ENCODE data around the gene NCR3LG1.

The NCR3LG1 gene, protein sequence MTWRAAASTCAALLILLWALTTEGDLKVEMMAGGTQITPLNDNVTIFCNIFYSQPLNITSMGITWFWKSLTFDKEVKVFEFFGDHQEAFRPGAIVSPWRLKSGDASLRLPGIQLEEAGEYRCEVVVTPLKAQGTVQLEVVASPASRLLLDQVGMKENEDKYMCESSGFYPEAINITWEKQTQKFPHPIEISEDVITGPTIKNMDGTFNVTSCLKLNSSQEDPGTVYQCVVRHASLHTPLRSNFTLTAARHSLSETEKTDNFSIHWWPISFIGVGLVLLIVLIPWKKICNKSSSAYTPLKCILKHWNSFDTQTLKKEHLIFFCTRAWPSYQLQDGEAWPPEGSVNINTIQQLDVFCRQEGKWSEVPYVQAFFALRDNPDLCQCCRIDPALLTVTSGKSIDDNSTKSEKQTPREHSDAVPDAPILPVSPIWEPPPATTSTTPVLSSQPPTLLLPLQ

DNA sequence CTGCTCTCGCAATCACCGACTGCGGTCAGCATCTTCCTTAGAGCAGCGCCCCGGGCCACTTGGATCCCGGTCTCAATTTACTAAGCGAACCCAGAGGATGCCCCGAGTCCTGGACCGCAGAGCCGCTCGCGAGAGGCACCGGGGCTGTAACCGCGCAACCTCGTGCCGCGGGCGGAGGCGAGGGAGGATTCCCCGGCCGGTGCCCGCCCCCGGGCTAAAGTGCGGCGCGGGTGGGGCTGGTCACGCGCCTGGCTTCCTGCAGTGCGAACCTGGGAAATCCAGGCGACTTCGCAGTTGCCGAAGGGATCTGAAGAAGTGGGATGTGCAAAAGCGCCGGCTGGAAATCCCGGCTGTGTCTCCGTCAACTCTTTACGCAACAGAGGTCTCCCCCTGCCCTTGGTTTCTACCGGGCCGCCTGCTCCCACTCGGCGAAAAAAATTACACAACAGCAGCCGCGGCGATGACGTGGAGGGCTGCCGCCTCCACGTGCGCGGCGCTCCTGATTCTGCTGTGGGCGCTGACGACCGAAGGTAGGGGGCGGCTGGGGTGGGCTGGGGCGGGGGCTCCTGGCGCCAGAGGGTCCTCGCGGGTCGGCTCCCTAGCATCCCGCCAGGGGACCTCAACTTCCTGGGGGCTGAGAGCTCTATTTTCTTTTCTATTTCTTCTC lies at the start of gene NCR3LG1:
TSS of gene NCR3LG1 (plus strand) at position 291 of the 667 bp plus-strand sequence. CDS start at position 461, 170 bp downstream.
- peak; percentile 73 for DNase-seq

DNA sequence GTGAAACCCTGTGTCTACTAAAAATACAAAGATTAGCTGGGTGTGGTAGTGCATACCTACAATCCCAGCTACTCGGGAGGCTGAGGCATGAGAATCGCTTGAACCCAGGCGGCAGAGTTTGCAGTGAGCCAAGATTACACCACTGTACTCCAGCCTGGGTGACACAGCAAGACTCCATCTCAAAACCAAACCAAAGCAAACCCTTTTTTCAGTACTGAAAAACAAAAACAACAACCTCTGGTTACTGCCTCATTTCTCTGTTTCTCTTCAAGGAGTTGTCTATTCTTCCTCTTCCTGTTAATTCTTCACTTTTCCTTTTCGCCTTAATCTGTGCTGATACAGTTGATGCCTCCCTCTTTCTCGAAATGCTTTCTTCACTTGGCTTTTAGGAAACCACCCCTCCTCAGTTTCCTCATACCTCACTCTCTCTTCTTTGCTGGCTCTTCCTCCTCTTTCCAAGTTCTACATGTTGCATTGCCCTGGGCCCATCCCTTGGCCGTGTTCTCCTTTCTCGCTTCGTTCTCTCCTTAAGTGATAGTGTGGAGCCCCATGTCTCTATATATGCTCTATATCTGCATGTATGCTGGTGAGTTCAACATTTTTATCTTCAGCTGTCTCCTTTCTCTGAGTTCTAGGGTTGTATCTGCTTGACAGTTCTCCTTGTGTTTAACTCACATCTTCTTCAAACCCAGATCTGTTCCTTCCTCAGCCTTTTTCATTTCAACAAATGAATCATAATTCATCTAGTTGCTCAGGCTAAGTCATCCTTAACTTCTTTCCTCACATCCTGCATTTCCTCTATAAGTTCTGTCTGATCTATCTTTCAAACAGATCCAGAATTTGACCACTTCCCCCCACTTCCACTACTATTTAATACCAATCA lies 38.0 kb upstream of the NCR3LG1 start:
- DNase-seq: no peak

DNA sequence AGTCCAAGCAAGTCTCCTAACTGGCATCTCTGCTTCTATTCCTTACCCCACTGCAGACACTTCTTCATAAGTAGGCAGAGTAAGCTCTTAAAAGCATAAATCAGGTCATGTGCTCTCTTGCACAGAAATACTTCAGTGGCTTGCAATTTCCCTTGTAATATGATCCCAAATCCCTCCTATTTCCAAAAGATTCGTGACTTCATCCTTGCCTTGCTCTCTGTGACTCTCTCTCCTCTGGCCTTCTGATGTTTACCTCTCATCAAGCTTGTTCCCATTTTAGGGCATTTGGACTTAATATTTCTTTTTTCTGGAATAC lies 37.4 kb upstream of the NCR3LG1 start:
- no peak for DNase-seq

DNA sequence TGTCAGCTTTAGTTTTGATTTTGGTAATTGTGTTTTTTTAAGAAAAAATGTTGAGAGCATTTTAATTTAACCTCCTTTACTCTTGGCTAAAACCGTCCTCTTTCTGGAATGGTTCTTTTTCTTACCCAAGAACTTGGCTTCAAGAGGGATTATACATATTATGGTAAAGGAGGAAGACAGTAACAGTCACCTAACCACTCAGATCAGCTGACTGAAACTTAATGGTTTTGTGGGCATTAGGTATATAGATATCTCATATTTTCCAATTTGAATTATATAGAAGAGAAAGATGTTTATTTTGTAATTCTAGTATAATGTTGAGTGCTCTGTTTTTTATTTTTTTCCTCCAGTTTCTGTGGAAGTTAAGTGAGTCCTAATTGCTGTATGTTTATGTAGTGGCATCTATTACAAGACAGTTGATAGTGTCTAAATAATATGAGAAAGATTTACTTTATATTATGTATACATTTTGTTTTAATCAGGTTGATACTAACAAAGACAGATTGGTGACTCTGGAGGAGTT lies 36.6 kb upstream of the NCR3LG1 start:
- DNase-seq: no peak

DNA sequence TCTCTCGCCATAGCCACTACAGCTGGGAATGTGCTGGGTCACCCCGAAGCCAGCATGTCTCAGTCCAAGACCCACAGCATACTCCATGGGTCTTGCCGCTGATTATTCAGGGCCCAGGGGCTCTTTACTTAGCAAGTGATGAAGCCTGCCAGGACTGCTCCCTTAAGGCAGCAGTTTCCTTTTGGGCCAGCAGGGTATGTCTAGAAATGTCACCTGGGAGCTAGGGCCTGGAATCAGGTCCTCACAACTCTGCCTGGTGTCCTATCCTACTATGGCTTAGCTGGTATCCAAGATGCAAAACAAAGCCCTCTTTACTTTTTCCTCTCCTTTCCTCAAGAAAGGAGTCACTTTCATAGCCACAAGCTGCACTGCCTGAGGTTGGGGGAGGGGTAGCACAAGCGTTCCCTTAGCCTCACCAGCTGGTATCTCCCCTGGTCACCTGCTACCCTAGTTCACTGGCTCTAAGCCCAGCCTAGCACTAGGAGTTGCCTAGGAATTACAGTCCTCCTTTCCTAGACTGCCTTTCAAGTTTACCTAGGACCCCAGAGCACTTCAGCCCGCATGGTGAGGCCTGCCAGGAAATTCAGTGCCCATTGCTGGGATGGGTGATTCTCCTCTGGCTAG lies 22.6 kb upstream of the NCR3LG1 start:
- DNase-seq: no peak

DNA sequence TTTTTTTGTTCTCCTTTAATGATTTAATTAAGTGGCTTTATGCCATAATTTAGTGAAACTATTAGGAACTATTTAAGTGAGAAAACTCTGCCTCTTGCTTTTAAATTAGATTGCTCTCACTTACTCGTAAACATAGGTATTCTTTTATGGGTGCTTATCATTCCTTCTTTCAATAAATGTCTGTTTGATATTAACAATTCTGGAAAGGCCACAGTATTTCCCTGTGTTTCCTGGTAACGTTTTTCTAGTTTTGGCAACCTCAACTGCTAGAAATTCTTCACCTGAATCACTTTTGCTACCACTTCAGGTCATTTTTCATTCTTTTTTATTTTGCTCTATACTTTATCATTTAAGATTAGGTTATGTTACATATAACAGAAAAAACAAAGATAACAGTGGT lies 19.9 kb upstream of the NCR3LG1 start:
- DNase-seq: no peak

DNA sequence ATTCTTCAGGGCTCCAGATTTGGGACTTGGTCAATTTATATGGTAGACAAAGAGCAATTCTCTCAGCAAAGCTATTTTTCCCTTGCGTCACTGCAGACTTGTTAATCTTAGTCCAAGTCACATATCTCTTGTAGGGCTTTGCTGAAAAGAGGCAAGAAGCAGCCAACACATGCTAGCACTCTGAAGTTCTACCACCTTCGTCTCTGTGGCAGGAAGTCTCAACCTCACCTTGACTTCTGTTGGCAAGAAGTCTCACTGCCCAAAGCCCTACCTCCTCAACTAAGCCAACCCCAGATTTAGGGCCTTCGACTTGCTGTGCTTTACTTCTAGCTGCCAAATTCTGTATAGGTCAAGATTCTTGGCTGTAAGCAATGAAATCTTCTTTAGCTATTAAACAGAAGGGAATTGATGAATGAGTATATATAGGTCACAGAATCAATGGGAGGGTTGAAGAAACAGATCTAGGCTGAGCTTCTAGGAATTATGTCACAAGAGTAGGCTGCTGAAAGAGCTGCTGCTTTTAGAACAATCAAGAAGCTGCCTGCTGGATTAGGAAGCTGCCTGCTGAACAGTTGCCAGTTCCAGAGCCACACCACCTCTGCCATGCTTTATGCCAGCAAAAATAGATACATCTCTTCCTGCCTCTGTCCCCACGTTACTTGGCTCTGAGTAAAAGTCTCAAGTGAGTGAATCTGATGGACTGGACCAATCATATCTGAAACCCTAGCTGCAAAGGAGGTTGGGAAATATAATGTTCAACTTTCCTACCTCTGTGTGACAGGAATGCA lies 17.6 kb upstream of the NCR3LG1 start:
- DNase-seq: no peak

DNA sequence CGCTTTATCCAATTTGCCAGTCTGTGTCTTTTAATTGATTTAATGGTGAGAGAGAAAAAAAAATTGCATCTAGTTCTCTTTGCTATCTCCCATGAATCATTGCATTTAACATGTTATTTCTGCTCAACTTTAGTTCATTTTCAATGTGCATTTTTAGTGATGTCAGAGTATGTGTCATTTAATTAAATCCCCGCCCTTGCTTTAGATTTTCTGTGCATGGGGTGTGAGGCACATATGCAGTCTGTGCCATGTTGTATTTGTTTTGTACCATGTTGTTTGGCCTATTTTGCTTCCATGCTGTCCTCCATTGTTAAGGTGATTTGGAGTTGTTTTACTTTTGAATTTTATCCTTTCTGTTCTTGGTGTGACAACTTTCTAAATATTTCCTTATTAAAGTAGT lies 8.3 kb upstream of the NCR3LG1 start:
- DNase-seq: no peak

DNA sequence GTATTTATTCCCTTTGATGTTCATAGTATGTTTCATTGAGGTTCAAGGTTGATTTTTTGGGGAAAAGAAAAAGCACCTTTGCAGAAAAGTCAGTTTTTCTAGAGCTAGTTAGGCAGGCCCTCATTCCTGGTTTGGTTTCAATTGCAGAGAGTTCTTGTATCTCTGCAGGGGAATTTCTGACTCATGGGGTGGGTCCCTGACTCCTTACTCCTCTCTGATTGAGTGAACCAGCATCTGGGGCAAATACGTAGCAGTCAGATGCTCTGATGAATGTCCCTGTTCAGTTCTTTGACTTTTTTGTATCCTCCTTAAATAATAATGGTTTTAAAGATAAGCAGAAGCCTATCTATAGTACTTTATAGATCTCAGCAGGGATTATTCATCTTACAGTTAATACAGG lies 7.7 kb upstream of the NCR3LG1 start:
- no peak for DNase-seq

DNA sequence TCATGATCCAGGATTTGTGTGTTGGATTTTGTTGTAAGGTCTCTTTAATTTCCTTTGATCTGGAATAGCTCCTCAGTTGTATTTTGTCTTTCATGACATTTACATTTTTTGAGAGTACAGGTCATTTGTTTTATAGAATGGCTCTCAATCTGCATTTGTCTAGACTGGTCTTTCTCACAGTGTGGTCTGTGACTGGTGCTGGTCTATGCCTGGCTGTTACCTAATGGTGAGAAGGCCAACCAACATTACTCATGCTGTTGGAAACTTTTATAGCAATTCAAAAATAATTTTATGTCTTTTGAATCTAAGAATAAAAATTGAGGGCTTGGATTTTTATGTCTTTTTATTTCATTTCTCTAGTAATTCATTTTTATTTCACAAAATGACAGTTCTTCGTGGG lies 3.9 kb upstream of the NCR3LG1 start:
- no peak for DNase-seq

DNA sequence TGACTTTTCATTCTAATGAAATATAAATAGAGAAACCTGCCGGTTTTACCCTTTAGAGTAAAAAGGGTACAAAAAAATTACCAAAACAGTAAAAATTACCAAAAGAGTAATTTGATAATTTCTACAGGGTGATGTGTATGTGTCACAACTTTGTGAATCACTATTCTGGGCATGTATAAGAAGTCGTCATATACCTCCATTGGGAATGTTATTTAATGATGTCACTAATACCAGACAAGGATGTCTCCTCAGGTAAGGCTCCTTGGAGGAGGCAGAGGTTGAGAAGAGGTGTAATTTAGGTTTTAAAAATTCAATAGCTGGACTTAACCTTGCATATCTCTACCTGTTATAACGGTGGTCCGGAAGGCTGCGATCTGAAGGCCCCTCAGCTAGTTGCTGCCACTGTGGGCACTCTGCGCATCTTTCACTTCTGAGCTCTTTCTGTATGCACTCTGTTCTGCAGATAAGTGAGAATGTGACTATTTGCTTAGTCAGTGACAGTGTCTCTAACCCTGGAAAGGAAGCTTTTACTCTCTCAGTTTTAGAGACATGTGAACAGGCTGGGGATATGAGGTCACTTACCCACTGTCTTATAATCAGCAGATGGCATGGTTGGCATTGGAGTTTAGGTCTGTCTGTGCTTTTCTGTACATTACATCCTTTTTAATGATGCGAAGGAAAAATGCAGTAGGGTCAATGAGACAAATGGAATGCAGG lies 987 bp upstream of the NCR3LG1 start:
- DNase-seq: no peak

DNA sequence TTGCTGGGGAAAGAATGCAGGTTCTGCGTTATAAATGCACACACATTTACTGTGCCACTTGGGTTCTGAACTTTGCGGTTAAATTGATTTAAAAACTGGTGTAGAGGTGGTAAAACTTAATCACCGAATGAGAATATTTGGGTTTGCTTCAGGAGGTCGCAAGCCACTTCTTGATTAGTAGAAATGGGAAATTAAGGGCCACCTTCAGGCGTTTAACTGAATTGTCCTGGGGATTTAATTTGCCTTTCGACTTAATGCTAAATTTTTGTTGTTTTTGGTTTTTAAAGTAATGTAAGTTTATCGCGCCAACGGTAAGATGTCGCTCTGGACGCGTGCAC lies 459 bp upstream of the NCR3LG1 start:
- no peak for DNase-seq

DNA sequence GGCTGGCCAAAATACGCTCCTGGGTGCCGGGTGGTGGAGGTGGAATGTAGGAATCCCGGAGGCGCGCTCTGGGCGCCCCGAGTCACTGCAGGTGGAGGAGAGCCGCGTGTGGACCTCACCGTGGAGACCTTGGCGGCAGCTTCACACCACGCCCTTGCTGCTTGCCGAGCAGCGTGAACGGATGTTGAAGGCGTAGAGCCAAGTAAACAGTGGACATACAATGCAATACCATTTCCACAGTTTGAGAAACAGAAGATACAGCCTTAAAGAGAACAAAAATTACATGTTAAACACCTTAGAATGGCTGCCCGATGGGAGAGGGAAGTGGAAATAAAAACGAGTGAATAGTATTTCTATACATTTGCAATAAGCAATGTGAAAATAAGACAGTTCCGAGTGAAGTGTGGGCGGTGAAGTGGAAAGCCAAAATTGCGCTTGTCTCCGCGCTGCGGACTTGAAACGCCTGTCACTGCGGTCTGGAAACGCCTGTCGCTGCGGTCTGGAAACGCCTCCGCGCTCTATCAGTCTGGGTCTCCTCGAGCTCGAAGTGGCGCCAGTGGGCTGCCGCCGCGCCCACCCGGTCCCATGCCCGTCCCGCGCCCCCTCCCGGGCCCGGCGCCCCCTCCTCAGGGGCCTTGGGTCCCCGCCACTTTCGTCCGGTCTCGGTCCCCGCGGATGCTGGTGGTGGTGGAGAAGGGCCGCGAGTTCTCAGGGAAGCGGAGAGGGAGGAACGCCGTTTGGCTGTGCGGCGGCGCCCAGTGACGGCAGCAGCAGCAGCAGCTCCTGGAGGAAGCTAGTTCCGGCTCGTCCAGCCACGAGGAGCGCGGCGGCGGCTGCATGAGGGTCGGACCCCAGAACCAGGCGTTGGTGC lies 1.6 kb downstream of the NCR3LG1 start:
- peak; percentile 66 for DNase-seq

DNA sequence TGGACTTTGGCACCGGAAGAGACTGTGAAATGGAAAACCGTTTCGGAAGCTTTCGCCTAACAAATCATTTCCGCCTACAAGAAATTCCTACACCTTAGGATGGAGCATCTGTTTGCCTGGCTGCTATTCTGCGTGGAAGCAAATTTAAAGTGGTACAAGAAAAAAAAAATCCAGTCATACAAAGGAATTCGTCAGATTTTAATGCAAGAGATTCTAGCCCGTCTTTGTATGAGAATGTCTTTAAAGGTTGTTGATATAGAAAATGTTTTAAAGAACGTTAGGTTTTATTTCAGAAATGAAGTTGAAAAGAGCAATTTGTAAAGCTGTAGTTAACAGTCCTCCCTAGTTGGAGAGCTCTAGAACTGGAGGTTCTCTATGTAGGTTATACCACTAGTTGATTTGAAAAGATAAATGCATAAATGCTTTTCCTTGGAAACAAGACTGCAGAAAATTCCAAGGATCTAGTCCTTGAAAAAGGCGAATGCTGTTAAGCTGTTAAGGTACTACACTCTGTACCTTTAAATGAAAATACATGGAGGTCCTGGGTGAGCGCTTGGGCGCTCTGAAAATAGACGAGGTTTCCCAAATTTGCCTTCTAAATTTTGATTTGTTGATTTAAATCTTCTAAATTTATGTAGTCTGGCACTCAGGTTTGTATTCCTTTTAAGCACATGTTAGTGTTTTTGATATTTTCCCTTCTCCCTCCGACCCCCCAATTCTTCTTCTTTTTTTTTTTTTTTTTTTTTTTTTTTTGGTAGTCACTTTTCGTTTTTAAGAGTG lies 2.4 kb downstream of the NCR3LG1 start:
- DNase-seq: no peak

DNA sequence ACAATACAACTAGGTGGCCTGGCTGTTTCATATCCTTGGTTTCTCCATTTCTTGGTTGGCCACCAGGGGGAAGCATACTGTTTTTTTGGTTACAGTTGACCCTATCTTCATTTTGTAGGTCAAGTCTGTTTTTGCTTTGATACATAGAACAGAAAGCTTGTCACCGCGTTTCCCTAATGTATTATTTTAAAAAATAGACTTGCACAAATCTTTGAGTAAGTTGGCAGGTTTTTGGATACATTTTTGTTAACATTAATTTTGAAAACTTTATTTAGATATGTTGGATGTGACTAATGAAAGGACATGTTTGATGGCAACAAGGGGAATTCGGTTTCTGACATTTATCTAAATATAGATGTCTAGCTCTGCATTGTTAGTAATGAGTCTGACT lies 3.0 kb downstream of the NCR3LG1 start:
- no peak for DNase-seq

DNA sequence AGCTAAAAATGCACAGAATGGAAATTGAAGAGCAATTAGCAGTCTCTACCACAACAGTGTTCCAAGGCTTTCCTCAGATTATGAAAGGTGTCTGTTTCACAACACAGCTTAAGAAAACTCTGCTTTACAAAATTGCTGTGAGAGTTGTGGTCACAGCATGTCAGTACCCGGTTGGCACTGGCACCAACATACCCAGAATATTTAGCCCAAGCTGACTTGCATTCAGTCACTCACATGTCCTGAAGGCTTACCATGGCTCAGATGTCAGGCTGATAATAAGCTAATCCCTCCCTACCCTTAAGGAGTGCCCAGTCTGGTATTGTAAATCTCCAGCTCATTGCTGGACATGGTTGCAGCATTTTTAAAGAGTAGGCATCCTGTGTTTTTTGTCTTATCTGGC lies 14.9 kb downstream of the NCR3LG1 start:
- DNase-seq: no peak

DNA sequence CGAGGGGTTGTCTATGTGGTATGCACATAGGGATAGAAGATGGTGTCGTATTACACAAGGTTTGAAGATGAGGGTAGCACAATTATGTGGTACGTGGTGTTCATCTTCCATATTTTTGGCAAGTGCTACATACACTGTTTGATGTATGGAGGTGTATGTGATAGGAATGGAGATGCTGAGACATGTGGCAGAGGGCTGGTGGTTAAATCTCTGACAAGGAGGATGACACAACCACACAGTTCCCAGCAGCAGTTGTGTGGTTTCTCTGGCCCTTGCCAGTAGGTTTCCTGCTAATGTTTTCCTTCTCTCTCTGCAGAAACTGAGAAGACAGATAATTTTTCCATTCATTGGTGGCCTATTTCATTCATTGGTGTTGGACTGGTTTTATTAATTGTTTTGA lies 17.0 kb downstream of the NCR3LG1 start:
- no peak for DNase-seq

DNA sequence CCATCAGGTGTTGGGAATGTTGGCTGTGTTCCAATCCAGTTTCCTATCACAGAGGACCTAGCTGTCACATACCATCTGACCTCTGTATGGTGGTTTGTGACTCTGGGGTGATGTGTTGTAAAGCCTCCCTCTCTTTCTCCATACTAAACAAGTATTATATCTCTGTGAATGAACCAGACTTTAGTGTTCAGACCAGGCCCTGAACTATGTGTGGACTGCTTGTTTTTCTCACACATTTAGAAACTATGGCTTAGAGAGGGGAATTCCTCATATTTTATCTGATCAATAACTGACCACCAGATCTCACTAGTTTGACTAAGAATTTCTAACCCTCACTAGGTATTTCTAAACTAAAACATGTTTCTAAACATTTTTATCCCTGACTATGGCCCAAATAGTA lies 17.5 kb downstream of the NCR3LG1 start:
- DNase-seq: no peak

DNA sequence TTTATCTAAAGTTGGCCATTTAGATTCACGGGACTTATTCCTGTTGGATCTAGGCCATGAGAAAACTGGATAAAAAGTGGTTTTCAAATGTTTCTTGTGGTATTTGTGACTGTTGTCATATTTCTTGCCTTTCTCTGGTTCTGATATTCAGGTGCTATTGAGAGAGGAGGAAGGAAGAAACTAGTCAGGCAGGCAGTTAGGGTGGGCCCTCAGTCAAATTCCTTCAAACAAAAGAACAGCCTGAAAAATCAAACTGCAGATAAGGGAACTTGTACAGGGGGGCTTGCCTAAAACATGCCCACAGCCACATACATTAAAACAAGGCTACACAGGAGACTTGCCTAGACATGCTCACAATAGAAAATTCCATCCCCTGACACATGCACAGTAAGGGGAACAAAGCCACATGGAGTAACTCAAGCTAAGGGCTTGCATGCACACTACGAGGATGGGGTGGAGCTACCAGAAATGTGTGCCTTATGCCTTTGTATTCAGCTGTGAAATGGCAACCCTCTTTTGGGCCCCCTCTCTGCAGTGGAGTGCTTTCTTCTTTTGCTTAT lies 18.2 kb downstream of the NCR3LG1 start:
- DNase-seq: no peak
